GM21526 (cell line): Measurements from ENCODE around the gene NOC4L.

Experiments
- ATAC-seq: cut with Tn5 transposase; IDR thresholded peaks from one replicate; pipeline ENCODE4 v1.9.1; 2021; ENCODE audit warnings: moderate library complexity; ENCODE audit not compliant: unreplicated experiment, low FRiP score

The NOC4L gene

GRCh38 chr12:132178801-132179401 is 34.6 kb downstream of the NOC4L start:
- ATAC-seq = no peak

DNA sequence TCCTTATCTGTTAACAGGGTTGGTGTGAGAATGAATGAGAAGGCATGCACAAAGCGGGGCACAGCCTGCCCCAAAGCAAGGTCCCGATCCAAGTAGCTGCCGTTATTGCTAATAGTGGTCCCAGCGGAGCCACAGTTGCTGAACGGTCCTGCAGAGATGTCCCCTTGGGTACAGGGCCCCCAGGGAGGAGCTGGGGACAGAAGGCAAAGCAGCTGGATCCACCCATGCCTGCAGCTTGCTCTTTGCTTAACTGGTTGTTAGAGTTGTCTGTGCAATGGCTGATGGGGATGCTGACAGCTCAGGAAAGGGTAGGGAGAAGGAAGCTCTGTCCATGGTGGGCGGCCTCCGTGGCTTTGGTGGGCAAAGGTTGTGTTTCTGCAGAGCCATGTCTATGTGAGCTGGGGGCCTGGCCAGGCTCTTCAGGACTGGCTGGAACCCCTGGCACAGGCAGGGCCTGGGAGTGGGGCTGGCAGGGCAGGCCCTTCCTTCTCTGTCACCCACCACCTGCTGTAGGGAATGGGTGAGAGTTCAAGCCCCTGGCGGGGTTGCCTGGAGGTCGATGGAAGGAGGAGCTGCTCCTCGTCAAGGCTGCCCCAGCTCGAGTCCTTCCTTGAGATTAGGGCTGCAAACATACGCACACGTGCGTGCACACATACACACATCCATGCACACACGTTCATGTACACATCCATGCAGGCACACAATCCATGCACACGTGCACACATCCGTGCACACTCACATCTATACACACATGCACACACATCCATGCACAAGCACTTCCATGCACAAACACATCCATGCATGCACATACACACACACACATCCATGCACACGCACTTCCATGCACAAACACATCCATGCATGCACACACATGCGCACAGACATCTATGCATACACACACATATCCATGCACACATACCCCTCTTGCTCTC is 35.4 kb downstream of the NOC4L start:
- ATAC-seq = no peak

GRCh38 chr12:132180648-132181546 is 36.6 kb downstream of the NOC4L start:
- ATAC-seq = no peak

- no peak for ATAC-seq
Observed at GRCh38 chr12:132181570-132182200, 37.4 kb downstream of the NOC4L start.

DNA sequence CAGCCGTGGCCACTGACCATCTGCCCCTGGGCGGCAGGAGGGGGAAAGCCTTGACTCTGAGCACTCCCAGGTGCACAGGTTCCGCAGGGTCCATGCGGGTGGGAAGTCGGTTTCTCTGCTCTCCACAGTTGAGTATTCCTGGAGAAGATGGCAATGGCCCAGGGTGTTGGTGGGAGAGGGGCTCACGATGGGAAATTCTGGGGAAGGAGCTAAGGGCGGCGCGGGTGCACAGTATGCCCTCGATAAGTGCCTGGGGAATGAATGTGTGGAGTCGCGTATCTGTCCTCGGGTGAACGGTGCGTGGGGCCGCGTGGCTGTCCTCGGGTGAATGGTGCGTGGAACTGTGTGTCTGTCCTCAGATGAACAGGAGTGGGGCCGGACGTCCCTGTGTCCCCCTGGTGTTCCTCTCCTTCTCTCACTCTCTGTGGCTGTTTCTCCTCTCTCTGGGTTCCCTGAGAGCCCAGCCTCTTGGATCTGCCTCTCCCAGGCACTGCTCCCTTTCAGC is 38.0 kb downstream of the NOC4L start:
- no peak for ATAC-seq

GRCh38 chr12:132182711-132183365 is 38.6 kb downstream of the NOC4L start:
- no peak for ATAC-seq

GRCh38 chr12:132185705-132186104 is 41.4 kb downstream of the NOC4L start:
- ATAC-seq = no peak

DNA sequence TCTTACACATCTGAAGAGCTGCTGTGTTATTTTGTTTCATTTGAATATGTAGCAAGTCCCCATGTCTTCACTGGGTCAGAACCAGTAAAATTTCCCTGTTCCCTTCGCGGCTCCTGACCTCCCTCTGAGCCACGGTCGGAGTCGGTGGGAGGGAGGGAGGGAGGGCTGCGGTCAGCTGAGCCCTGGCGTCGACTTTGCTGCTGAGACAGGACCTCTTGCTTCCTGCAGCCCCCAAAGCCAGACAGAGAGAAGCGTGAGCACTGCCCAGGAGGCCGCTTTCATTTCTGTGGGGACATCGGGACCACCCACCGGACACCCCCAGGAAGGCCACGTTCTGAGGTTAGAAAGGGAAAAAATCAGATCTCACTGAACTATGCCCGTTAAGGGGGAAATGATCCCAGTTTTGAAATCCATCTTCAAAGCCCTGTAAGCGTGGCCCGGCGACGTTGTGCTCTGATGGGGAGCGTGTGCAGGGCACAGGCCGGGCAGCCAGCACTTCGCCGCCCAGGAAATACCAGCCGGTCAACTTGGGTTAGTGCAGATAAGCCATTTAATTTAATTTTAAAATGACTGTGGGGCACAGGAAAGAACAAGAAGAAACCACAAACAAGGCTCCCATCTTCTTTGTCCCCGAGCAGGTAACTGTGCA is 42.1 kb downstream of the NOC4L start:
- no peak for ATAC-seq

- ATAC-seq = no peak
Observed at GRCh38 chr12:132186857-132187620, 42.8 kb downstream of the NOC4L start.

DNA sequence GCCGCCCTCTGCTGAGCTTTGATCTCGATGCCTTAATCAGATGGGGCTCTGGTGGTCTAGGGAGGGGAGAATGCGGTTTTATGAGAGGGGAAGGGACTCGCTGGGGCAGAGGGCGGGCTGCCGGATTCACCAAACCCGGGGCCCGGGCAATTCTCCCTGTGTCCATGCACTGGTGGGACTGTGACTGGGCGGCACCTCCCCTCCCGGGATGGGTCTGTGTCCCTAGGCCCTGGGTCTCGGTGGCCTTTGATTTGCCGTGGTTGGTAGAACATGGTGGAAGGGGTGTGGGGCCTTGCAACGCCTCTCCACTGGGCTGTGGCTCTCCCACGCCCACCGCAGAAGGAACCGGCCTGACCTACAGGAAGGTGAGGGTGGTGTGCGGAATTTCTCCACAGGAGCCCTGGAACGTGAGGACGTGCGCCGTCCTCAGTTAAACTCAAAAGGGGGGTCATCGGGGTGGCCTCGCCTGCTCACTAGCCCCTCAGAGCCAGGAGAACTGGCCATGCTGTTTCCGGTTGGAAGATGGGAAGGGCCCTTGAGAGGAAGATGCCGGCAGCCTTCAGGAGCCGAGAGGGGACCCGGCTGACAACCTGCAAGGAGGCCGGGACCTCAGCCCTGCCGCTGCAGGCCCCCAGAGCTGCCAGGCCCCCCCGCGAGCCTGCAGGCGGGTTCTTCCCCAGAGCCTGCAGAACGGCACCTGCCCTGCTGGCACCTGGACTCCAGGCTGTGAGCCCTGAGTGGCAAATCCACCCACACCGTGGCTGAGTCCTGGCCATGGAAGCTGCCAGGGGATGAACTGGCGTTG is 43.6 kb downstream of the NOC4L start:
- no peak for ATAC-seq

DNA sequence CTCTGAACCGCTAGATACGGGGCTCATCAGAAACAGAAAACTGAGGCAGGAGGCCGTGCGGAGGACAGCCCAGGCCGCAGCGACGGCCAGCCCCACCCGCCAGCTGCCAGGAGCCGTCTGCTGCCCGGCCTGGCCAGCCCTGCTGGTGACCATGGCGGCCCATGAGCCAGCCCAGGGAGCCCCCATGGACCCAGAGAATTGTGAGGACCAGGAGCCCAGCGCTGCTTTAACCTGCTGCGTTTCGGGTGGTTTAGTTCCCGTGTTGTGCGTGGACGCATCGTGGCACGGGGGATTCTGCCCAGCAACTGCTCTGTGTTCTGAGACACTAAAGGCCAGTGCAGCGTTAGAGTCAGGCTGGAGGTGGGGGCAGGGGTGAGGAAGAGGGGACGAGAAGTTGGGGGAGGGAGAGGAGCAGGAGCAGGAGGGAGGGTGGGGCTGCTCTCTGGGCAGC is 44.2 kb downstream of the NOC4L start:
- no peak for ATAC-seq

- no peak for ATAC-seq
Observed at GRCh38 chr12:132188916-132189325, 44.7 kb downstream of the NOC4L start.

DNA sequence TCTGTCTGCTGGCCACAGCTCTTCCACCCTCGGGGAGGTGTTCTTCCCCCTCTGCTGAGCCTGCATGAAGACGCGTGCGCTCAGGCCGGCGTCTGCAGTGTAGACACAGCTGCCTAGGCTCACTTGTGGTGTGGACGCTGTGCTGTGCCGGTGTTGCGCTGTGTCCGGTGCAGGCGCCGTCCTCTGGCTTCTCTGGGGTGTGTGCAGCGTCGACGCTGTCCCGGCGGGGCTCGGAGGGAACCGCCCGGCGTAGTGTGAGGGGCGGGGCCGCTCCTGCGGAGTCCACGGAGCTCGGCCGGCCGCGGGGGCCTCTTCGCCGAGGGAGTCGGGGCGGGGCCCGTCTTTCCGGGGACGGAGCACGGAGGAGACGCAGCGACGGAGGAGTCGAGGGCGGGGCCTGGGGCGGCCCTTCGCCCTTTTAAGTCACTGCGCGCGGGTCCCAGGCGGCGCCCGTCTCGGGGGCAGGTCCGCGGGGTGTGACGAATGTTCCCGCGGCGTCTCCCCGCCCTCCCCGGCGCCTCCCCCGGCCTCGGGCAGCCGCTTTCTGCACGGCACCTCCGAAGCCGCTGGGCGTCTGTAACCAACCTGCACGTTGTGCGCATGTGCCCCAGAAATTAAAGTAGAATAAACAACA is 45.2 kb downstream of the NOC4L start:
- ATAC-seq = peak; percentile 85

DNA sequence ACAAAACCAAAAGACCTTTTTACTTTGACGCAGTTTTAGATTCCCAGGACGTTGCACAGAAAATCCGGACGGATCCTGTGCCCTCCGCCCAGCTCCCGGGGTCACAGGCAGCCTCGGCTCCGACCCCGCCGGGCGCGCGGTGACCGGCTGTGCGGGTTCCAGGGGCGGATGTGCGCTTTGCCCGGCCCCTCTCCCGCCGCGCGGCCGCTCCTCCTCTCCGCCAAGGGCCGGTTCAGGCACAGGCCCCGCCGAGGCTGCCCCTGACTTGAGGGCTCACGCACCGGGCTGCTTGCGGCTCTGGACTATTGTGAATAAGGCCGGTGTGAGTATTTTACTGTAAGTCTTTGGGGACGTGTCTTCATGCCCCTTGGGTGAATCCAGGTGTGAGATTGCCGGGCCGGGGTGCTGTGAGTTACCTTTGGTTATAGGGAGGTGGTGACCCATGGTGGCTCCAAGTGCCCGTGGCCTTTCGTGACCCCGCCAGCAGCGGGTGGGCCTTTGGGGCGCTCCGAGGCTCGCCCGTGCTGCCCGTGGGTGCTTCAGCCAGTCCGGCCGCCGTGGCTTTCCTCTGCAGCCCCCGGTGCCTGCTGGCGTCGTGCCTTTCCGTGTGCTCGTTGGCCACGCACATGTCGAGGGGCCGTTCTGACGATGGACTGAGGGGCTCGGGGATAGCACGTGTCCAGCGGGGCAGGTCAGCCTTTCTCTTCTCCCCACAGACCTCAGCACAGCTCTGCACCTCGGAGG is 45.9 kb downstream of the NOC4L start:
- ATAC-seq = peak; percentile 6

DNA sequence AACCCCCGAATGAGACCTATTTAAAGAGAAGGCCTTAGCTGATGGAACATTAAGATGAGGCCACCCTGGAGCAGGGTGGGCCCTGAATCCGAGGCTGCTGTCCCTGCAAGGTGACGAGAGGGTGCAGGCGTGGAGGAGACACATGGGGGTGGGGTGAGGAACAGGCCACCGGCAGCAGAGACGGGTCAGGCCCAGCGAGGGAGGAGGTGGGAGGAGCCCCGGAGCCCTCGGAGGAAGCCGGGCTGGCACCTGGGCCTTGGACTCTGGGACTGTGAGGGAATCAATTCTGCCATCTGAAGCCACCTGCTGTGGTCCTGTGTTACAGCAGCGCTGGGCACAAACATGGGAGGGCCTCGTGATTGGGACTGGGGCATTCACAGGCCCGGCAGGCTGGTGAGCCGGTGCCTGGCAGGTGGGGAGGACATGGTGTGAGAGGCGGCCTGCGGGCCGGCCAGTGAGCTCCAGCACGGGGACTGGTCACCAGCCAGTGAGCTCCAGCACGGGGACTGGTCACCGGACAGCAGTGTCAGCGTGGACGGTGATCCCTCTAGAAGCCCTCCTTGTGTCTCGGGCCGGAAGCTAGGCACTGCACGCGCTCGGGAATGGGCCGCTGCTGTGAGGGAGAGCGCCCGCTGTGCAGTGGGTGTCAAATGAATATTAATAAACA is 46.7 kb downstream of the NOC4L start:
- ATAC-seq = no peak
